GM21526 (cell line): ENCODE data around the gene NEK8.

Experiments used
- ATAC-seq: cut with Tn5 transposase; IDR thresholded peaks from one replicate; pipeline ENCODE4 v1.9.1; 2021; ENCODE audit warnings: moderate library complexity; ENCODE audit not compliant: unreplicated experiment, low FRiP score

The NEK8 gene

GRCh38 chr17:28743243-28744103, 14.9 kb downstream of the NEK8 start, which contains the start of gene TRAF4:
TSS of gene TRAF4 (plus strand) at chr17:28744011. CDS start at chr17:28744113, 102 bp downstream.
- ATAC-seq = peak; percentile 42

GRCh38 chr17:28744104-28744971, 15.8 kb downstream of the NEK8 start:
- ATAC-seq = peak; percentile 14

- ATAC-seq = no peak
Measured at GRCh38 chr17:28744972-28745785, 16.6 kb downstream of the NEK8 start.

GRCh38 chr17:28745786-28746411, 17.3 kb downstream of the NEK8 start:
- no peak for ATAC-seq

GRCh38 chr17:28746611-28747050, 18.0 kb downstream of the NEK8 start:
- ATAC-seq = no peak

- ATAC-seq = no peak
Measured at GRCh38 chr17:28747051-28747691, 18.6 kb downstream of the NEK8 start.

- no peak for ATAC-seq
Measured at GRCh38 chr17:28747801-28748750, 19.5 kb downstream of the NEK8 start.

GRCh38 chr17:28748852-28749515, 20.4 kb downstream of the NEK8 start:
- ATAC-seq = no peak

- no peak for ATAC-seq
Measured at GRCh38 chr17:28749516-28750177, 21.1 kb downstream of the NEK8 start.

- peak; percentile 55 for ATAC-seq
Measured at GRCh38 chr17:28750178-28751047, 21.8 kb downstream of the NEK8 start.

GRCh38 chr17:28751600-28752366, 23.2 kb downstream of the NEK8 start:
- ATAC-seq = no peak

GRCh38 chr17:28755486-28755885, 26.9 kb downstream of the NEK8 start:
- no peak for ATAC-seq

- no peak for ATAC-seq
Measured at GRCh38 chr17:28756049-28756804, 27.6 kb downstream of the NEK8 start.

- no peak for ATAC-seq
Measured at GRCh38 chr17:28758411-28759121, 30.0 kb downstream of the NEK8 start.
